Suprapubic skin (tissue), 3 donors: ENCODE results near the gene ATOSA.

Source experiments
- CTCF ChIP-seq, 2 donors: fragments of 200-600 bp in 1 of 2; fragments of 450-650 bp in 1 of 2; sonication (generic) in 1 of 2; IDR thresholded peaks; one replicate each; pipeline ENCODE4 v1.5.1; 2016 to 2019; ENCODE audit warnings: antibody characterized with exemption in 2 of 2, mild to moderate bottlenecking in 1 of 2, moderate library complexity in 1 of 2
- POLR2A ChIP-seq, 2 donors: fragments of 450-650 bp; IDR thresholded peaks; one replicate each; pipeline ENCODE4 v1.6.1; 2017; ENCODE audit warnings: antibody characterized with exemption in 2 of 2, mild to moderate bottlenecking in 2 of 2, moderate library complexity in 2 of 2

- TF ChIP-seq CTCF (IDR thresholded peaks at IDR 0.05), result no peak
- TF ChIP-seq POLR2A (IDR thresholded peaks at IDR 0.05), result peak in 1 of 2 donors; percentile 18
Measured at GRCh38 chr15:52678468-52679231, 538 bp downstream of the ATOSA start.
